CD4-positive, alpha-beta memory T cell (primary cell): ENCODE results near the gene EDC3. TPM values are rescaled to one million over a fixed set of nuclear protein-coding genes. Genes with fewer than 3 reads are reported as not detected.

ENCODE experiments used
- CTCF ChIA-PET: fragments of 350-600 bp; sonication (Branson Sonifier 250); formaldehyde crosslinking; loops from one replicate; lab custom pipeline; 2021; ENCODE audit warnings: inconsistent platforms; ENCODE audit not compliant: partially characterized antibody; lab: Charles Lee
- POLR2A ChIA-PET: fragments of 350-600 bp; sonication (Branson Sonifier 250); formaldehyde crosslinking; loops from one replicate; lab custom pipeline; 2021; ENCODE audit not compliant: partially characterized antibody; lab: Charles Lee
- DNase-seq, 5 donors: peaks; one replicate each; pipeline versions ENCODE4 v3.0.0 to v3.0.0-alpha.2; 2020 to 2022; ENCODE audit warnings: mixed read lengths in 1 of 5
- H3K27ac ChIP-seq: one replicate; pipeline ENCODE4 v1.7.0; 2013; ENCODE audit warnings: low read depth, low read length
- H3K27me3 ChIP-seq: 2 replicates; pipeline ENCODE4 v1.7.0; 2013; ENCODE audit warnings: mild to moderate bottlenecking, low read length, moderate library complexity; ENCODE audit not compliant: insufficient read depth
- H3K36me3 ChIP-seq: 2 replicates; pipeline ENCODE4 v1.7.0; 2013; ENCODE audit warnings: mild to moderate bottlenecking, low read length, moderate library complexity; ENCODE audit not compliant: insufficient read depth
- H3K4me1 ChIP-seq: 2 replicates; pipeline ENCODE4 v1.7.0; 2013; ENCODE audit warnings: mild to moderate bottlenecking, low read length, moderate library complexity; ENCODE audit not compliant: insufficient read depth
- H3K4me3 ChIP-seq, 2 donors: one replicate each; pipeline ENCODE4 v1.7.0; 2013; ENCODE audit warnings: low read length in 2 of 2, mild to moderate bottlenecking in 1 of 2
- H3K9me3 ChIP-seq, 2 donors: one replicate each; pipeline ENCODE4 v1.7.0; 2013; ENCODE audit warnings: low read length in 2 of 2, control low read depth in 1 of 2; ENCODE audit not compliant: control insufficient read depth in 1 of 2
- H3K27ac Mint-ChIP-seq, 7 donors: one replicate each; pipeline ENCODE4 v1.8.0; 2020 to 2021; ENCODE audit warnings: mixed read lengths in 7 of 7, mild to moderate bottlenecking in 6 of 7, inconsistent platforms in 3 of 7, moderate library complexity in 3 of 7
- H3K27me3 Mint-ChIP-seq, 2 donors: one replicate each; pipeline ENCODE4 v1.8.0; 2020 to 2021; ENCODE audit warnings: mixed read lengths in 2 of 2
- H3K36me3 Mint-ChIP-seq, 2 donors: one replicate each; pipeline ENCODE4 v1.8.0; 2020 to 2021; ENCODE audit warnings: mixed read lengths in 2 of 2, inconsistent platforms in 1 of 2, mild to moderate bottlenecking in 1 of 2
- H3K4me1 Mint-ChIP-seq, 4 donors: one replicate each; pipeline ENCODE4 v1.8.0; 2020 to 2021; ENCODE audit warnings: mixed read lengths in 4 of 4, mild to moderate bottlenecking in 1 of 4
- H3K4me3 Mint-ChIP-seq, 8 donors: one replicate each; pipeline ENCODE4 v1.8.0; 2020 to 2021; ENCODE audit warnings: mixed read lengths in 8 of 8, mild to moderate bottlenecking in 7 of 8, moderate library complexity in 6 of 8, inconsistent platforms in 3 of 8
- H3K9me3 Mint-ChIP-seq, 8 donors: one replicate each; pipeline ENCODE4 v1.8.0; 2020 to 2021; ENCODE audit warnings: mixed read lengths in 8 of 8, mild to moderate bottlenecking in 5 of 8, inconsistent platforms in 3 of 8, moderate library complexity in 1 of 8
- intact Hi-C: fragments of 100-400 bp; cut with micrococcal nuclease; formaldehyde crosslinking; loops from one replicate; pipeline ENCODE4 v1.15.1; 2023
- polyA plus RNA-seq, 2 donors: library from polyadenylated mRNA; unstranded; fragments of 300-500 nt; fragmentation: Illumina TruSeq; gene quantifications; one replicate each; pipeline ENCODE4 v1.2.3, GENCODE V29; 2021
- total RNA-seq, 2 experiments: library from RNA; stranded (reverse); gene quantifications; one replicate each; pipeline ENCODE4 v1.2.3, GENCODE V29; 2021

Gene EDC3
- total and polyA plus RNA-seq, 4 experiments from 2014 or later, result 22.9 to 40.7 (median 34.4) TPM

DNA sequence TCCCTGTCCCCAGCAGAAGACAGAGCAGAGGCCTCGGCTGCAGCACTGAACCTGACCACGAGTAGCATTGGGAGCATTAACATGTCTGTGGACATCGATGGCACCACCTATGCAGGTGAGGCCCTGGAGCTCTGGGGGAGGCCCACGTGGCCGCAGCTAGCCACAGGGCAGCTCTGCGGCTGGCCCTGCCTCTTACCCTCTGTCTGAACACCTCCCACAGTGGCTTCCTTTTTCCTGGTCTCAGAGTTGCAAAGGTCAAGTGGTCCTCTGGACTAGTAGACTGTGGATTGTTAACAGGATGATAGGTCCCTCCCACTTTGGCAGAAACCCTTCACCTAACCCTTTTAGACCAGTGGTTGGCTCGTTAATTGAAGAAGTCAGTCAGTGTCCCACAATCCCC lies 102.7 kb downstream of the EDC3 start:
- POLR2A ChIA-PET, result interaction anchor here (1.8 kb wide), 1 partner anchor 10 kb away, joined by 4 read pairs; no protein-coding TSS in a partner anchor
- no peak overlapping the region for H3K4me3 Mint-ChIP-seq
- CTCF ChIA-PET, result no interaction called here
- no peaks in the 10 kb centered on the region for H3K9me3 Mint-ChIP-seq
- H3K27ac ChIP-seq, result no peak overlapping the region
- H3K9me3 ChIP-seq, result no peaks in the 10 kb centered on the region
- DNase-seq, result no peak
- no peaks in the 10 kb centered on the region for H3K27me3 Mint-ChIP-seq
- peaks cover 35 to 64% of the 10 kb centered on the region in 2 donors for H3K36me3 Mint-ChIP-seq
- no peaks in the 10 kb centered on the region for H3K27me3 ChIP-seq
- H3K36me3 ChIP-seq, result peaks cover 47% of the 10 kb centered on the region
- H3K27ac Mint-ChIP-seq, result no peak overlapping the region
- H3K4me3 ChIP-seq, result no peak overlapping the region
- H3K4me1 ChIP-seq, result peaks cover 4% of the 10 kb centered on the region
- intact Hi-C loops, result no loop called here
- peaks cover 4 to 5% (median 4%) of the 10 kb centered on the region in 4 donors for H3K4me1 Mint-ChIP-seq

DNA sequence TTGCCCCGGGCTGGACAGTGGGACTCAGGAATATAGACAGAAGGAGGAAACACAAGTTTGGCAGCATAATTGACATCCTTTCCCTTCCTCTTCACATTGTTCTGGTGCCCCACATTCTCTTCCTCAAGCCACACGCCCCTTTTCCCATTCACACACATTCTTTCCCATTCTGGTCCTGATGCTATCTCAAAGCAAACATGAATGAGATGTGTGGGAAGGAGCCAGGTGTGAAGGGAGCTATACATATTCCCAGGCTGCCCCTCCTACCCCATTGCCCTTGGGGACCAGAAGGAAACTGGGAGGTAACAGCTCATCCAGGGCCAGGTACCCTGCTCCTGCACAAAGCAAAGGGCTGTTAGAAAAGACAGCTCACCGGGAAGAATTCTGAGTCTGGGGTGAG lies 103.6 kb downstream of the EDC3 start:
- Mint-ChIP-seq H3K27ac (peak overlapping the region in 1 of 7 donors; percentile 57), H3K36me3 (peaks cover 35 to 66% of the 10 kb centered on the region in 2 donors), H3K4me1 (no peaks in the 10 kb centered on the region), H3K9me3 (no peaks in the 10 kb centered on the region), H3K4me3 (no peak overlapping the region), H3K27me3 (no peaks in the 10 kb centered on the region)
- no peak for DNase-seq
- H3K27ac ChIP-seq, result no peak overlapping the region
- no peaks in the 10 kb centered on the region for H3K4me1 ChIP-seq
- no peak overlapping the region for H3K4me3 ChIP-seq
- H3K27me3 ChIP-seq, result no peaks in the 10 kb centered on the region
- ChIA-PET CTCF (no interaction called here), POLR2A (no interaction called here)
- peaks cover 53% of the 10 kb centered on the region for H3K36me3 ChIP-seq
- intact Hi-C loops, result no loop called here
- H3K9me3 ChIP-seq, result no peaks in the 10 kb centered on the region

DNA sequence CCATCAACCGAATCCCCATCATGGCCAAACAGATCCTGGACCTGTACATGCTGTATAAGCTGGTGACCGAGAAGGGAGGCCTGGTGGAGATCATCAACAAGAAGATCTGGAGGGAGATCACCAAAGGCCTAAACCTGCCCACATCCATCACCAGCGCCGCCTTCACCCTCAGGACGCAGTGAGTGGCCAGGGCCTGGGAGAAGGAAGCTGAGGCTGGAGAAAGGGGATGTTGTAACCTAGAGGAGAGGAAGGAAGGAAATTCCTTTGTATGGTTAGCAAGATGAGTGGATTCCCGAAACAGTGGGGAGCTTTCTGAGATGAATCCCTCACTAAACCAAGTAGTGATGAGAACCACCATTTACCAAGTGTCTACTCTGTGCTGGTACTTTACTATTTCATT lies 106.0 kb downstream of the EDC3 start:
- CTCF ChIA-PET, result no interaction called here
- no peaks in the 10 kb centered on the region for H3K27me3 Mint-ChIP-seq
- H3K9me3 Mint-ChIP-seq, result no peaks in the 10 kb centered on the region
- peaks cover 0 to 4% (median 0%) of the 10 kb centered on the region in 4 donors for H3K4me1 Mint-ChIP-seq
- POLR2A ChIA-PET, result interaction anchor here (1.3 kb wide), 1 partner anchor 25 kb away, joined by 5 read pairs; no protein-coding TSS in a partner anchor
- H3K4me3 ChIP-seq, result no peak overlapping the region
- H3K4me1 ChIP-seq, result no peaks in the 10 kb centered on the region
- peaks cover 30 to 72% of the 10 kb centered on the region in 2 donors for H3K36me3 Mint-ChIP-seq
- DNase-seq, result no peak
- H3K9me3 ChIP-seq, result no peaks in the 10 kb centered on the region
- intact Hi-C loops, result no loop called here
- H3K27ac Mint-ChIP-seq, result peak overlapping the region in 2 of 7 donors; percentile 29 to 52
- H3K36me3 ChIP-seq, result peaks cover 63% of the 10 kb centered on the region
- no peak overlapping the region for H3K27ac ChIP-seq
- H3K4me3 Mint-ChIP-seq, result no peak overlapping the region
- H3K27me3 ChIP-seq, result no peaks in the 10 kb centered on the region

DNA sequence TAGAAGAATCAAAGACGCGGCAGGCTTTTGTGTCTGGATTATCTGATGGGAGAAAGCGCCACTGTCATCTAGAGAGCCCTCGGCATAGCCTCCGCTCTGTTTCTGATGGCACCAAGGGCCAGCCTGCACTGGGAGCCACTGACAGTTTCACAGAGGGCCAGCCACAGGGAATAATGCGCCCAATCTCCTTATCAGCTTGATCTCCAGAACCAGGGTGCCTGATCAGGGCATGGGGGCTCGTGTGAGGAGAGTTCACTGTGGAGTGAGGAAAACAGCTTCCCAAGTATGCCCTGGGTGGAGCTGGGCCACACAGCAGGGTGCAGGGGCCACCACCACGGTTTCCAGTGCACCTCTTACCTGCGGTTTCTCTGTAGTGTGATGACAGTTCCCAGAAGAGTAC lies 110.0 kb downstream of the EDC3 start:
- H3K9me3 Mint-ChIP-seq, result no peaks in the 10 kb centered on the region
- H3K4me1 Mint-ChIP-seq, result peaks cover 0 to 4% (median under 1%) of the 10 kb centered on the region in 4 donors
- H3K9me3 ChIP-seq, result no peaks in the 10 kb centered on the region
- H3K4me3 ChIP-seq, result no peak overlapping the region
- CTCF ChIA-PET, result no interaction called here
- POLR2A ChIA-PET, result no interaction called here
- H3K4me3 Mint-ChIP-seq, result no peak overlapping the region
- no peaks in the 10 kb centered on the region for H3K4me1 ChIP-seq
- H3K27me3 ChIP-seq, result no peaks in the 10 kb centered on the region
- intact Hi-C loops, result no loop called here
- DNase-seq, result no peak
- H3K36me3 Mint-ChIP-seq, result peaks cover 22 to 65% of the 10 kb centered on the region in 2 donors
- H3K27ac Mint-ChIP-seq, result peak overlapping the region in 2 of 7 donors; percentile 17 to 29
- H3K27ac ChIP-seq, result no peak overlapping the region
- H3K27me3 Mint-ChIP-seq, result no peaks in the 10 kb centered on the region
- H3K36me3 ChIP-seq, result peaks cover 37% of the 10 kb centered on the region

DNA sequence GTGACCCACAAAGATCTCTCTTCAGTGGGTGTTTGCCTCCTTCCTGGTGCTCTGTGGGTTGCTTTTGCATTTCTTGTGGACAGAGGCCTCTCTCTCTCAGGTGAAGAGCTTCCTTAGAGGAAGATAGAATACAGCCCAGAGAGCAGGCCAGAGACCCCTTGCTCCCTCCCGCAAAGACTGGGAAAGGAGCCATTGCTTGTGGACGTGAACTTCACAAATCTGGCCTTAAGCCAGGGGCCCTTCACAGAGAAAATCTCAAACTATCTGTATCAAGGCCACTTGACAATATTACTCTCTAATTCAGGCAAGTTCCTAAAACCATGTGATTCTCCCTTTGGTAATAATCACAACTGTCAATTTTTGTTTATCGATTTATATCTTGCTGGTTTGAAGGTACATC lies 110.6 kb downstream of the EDC3 start:
- intact Hi-C loops, result no loop called here
- Mint-ChIP-seq H3K27me3 (no peaks in the 10 kb centered on the region), H3K9me3 (no peaks in the 10 kb centered on the region), H3K27ac (peak overlapping the region in 3 of 7 donors; percentile 17 to 59 (median 41)), H3K4me3 (no peak overlapping the region), H3K36me3 (peaks cover 19 to 62% of the 10 kb centered on the region in 2 donors), H3K4me1 (peaks cover 0 to 4% (median under 1%) of the 10 kb centered on the region in 4 donors)
- H3K27ac ChIP-seq, result no peak overlapping the region
- POLR2A ChIA-PET, result no interaction called here
- H3K4me1 ChIP-seq, result no peaks in the 10 kb centered on the region
- no peak overlapping the region for H3K4me3 ChIP-seq
- H3K36me3 ChIP-seq, result peaks cover 31% of the 10 kb centered on the region
- DNase-seq, result no peak
- CTCF ChIA-PET, result no interaction called here
- no peaks in the 10 kb centered on the region for H3K9me3 ChIP-seq
- H3K27me3 ChIP-seq, result no peaks in the 10 kb centered on the region

DNA sequence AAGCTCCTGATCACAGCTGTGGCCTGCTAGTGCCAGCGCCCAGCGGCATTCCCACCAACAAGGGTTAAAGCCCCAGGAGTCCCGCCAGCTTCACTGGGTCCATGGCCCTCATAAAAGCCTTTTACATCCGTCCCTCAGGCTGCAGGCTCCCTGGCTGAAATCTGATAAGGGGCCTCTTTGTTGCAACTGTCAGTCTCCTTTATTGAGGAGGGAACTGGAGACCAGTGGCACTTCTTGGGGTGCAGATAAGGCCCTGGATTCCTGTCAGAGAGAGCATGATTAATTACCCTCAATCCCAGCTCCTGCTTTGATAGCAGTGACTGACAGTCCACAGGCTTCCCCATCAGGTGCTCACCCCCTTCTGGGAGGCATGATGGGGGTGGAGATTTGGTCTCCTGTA lies 111.0 kb downstream of the EDC3 start:
- peaks cover 0 to 4% (median under 1%) of the 10 kb centered on the region in 4 donors for H3K4me1 Mint-ChIP-seq
- H3K27ac ChIP-seq, result no peak overlapping the region
- DNase-seq, result no peak
- ChIA-PET POLR2A (no interaction called here), CTCF (no interaction called here)
- no peaks in the 10 kb centered on the region for H3K9me3 Mint-ChIP-seq
- H3K4me1 ChIP-seq, result no peaks in the 10 kb centered on the region
- peaks cover 16 to 59% of the 10 kb centered on the region in 2 donors for H3K36me3 Mint-ChIP-seq
- no peaks in the 10 kb centered on the region for H3K9me3 ChIP-seq
- H3K27me3 ChIP-seq, result no peaks in the 10 kb centered on the region
- peaks cover 27% of the 10 kb centered on the region for H3K36me3 ChIP-seq
- H3K4me3 ChIP-seq, result no peak overlapping the region
- H3K27ac Mint-ChIP-seq, result peak overlapping the region in 1 of 7 donors; percentile 17
- H3K4me3 Mint-ChIP-seq, result no peak overlapping the region
- no peaks in the 10 kb centered on the region for H3K27me3 Mint-ChIP-seq
- intact Hi-C loops, result no loop called here

DNA sequence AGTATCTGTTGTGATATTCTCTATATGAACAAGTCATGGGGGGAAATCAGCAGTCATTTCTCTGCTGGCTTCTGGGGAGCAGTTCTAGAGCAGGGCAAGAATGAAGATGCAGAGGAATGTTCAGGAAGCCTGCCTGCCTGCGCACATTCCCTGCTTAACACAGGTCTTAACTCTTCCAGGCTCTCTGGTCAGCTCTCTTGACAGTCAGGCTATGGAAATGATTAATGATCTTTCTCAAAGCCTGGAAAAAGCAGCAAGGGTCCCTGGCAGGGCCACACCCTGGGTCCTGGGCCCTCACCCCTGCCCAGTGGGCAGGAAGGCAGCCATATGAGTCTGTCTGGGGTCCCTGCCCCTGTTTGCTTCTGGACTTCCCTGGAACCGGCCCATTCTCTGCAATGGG lies 111.6 kb downstream of the EDC3 start:
- Mint-ChIP-seq H3K27me3 (no peaks in the 10 kb centered on the region), H3K4me1 (peaks cover 0 to 4% (median under 1%) of the 10 kb centered on the region in 4 donors), H3K27ac (peak overlapping the region in 3 of 7 donors; percentile 6 to 75 (median 57)), H3K36me3 (peaks cover 15 to 59% of the 10 kb centered on the region in 2 donors), H3K4me3 (no peak overlapping the region), H3K9me3 (no peaks in the 10 kb centered on the region)
- Histone ChIP-seq H3K27ac (no peak overlapping the region), H3K4me3 (no peak overlapping the region), H3K9me3 (no peaks in the 10 kb centered on the region), H3K36me3 (peaks cover 23% of the 10 kb centered on the region), H3K4me1 (no peaks in the 10 kb centered on the region), H3K27me3 (no peaks in the 10 kb centered on the region)
- intact Hi-C loops, result no loop called here
- ChIA-PET POLR2A (no interaction called here), CTCF (no interaction called here)
- DNase-seq, result no peak
